HG03354 (cell line): ENCODE measurements around the gene MEIS2.

Experiments
- ATAC-seq: cut with Tn5 transposase; IDR thresholded peaks from one replicate; pipeline ENCODE4 v1.9.1; 2021; ENCODE audit warnings: mild to moderate bottlenecking; ENCODE audit not compliant: unreplicated experiment, poor library complexity, severe bottlenecking

The MEIS2 gene

DNA sequence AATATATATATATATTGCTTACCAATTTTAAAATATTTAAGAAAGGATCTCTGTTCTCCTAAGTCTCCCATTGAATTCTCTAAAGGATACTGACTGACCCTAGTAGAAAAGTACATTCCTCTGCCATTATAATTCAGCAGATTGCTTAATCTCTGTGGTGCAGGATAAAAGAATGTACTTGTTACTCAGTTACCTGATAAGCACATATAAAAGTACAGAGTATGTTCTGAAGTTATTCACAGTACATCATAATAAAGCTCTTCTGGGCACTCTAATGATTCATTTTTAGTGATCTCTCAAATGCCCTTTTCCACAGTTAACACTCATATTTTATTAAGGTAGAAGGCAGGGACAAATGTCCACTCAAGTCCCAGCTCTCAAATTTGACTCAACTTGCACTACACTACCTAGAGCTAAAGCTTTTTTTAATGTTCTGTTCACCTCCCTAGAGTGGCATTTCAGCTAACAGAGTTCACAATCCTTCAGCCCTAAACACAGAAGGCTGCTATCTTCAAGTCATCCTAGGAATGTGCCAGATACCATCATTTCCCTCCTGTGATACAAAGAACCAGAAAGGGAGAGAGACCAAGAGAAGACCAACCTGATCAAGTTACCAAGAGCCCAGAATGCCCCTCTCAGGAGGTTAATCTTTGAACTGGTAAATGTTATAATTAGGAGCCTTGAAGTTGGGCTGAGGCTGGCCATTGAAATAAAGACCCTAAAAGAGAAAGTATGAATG is 53.3 kb downstream of the MEIS2 start:
- no peak for ATAC-seq

DNA sequence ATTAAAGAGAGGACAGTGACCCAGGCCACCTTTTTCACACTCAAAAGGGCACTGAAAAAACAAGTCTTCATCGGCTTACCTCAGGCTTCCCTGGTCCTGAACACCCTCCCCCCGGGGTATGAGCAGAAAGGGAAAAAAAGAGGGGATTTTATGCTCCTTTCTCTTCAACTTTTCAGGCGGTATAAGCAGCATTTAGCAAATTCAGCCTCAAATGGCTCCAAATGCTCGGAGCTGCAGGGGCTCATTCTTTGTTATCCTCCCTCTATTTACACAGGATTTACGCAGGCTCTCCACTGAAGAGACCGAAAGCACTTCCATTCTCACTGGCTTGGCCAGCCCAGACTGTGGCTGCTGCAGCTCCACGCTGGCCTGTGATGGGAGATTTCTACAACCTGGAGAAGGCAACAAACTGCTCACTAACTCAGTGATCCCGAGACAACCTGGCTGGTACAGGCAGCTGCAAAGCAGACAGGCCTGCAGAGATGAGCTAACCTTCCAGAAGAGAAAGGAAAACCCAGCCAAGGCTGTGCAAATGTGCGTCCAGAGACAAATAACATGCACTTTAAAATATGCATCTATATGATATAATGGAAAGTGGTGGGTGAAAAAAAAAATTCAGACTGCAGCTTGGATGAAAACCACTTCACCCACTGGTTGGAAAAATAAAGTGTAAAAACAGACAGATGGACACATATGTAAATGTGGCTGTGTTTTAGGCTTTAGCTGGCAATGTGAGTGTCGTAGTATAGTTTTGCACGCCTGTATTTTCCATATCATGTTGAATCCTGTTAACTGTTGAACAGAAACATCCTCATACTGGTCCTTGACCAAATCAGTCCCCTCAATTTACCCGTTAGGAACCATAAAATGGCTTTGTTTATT is 54.2 kb downstream of the MEIS2 start:
- no peak for ATAC-seq

DNA sequence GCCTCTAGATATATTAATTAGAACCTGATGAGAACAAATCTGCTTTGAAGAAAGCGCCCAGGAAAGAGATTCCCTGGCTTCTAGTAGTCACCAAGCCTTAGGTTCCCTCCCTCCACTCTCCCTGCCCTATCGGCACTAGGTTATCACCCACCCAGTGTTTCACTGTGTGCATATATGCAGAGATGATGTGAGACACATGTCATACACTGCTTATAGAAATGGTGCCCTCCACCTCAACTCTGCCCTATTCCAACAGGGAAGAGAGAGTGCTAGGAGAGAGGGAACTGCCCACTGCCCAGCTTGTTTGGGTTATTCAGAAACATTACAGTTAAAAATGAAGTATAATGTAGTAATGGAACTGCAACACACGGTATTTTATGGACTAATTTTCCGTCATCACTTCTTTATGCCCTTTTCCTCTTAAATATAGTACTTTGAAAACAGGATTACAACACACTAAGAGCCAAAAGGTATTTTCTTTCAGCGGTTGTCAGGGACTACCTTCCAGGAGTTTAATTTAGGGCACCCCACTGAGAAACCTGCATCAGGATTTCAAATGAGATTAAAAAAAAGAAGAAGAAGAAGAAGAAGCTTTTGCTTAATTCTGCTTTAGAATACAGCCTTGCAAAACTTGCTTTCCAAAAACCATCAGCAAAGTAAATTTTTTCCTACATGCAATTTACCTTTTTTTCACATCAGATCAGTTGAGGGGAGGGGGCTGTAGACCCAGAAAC is 55.3 kb downstream of the MEIS2 start:
- ATAC-seq: no peak

DNA sequence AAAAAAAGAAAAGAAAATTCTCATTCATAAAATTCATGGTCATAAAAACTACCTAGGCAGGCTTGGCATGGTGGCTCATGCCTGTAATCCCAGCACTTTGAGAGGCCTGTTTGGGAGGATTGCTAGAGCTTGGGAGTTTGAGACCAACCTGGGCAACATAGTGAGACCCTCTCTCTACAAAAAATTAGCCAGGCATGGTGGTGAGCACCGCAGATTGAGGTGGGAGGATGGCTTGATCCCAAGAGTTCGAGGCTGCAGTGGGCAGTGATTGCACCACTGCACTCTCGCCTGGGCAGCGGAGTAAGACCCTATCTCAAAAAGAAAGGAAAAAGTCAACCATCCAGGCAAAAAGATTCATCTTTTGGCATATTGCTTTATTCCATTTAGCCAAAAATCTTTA is 58.5 kb downstream of the MEIS2 start:
- no peak for ATAC-seq

DNA sequence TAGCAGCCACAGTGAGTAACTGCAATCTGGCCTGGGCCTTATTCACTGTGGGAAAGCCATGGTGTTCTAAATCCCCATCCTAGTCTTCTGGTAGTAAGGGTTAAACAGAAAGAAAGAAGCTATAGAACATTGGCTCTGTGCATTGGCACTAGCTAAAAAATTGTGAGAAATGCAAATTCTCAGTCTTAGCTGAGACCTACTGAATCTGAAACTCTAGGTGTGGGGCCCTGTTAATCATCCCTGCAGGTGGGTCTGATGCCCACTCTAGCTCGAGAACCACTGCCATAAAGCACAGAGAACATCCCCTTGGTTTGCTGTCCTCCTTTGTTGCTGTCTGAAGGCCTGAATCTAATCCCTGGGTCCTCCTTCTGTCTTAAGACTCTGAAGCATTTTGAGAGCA is 59.3 kb downstream of the MEIS2 start:
- no peak for ATAC-seq

DNA sequence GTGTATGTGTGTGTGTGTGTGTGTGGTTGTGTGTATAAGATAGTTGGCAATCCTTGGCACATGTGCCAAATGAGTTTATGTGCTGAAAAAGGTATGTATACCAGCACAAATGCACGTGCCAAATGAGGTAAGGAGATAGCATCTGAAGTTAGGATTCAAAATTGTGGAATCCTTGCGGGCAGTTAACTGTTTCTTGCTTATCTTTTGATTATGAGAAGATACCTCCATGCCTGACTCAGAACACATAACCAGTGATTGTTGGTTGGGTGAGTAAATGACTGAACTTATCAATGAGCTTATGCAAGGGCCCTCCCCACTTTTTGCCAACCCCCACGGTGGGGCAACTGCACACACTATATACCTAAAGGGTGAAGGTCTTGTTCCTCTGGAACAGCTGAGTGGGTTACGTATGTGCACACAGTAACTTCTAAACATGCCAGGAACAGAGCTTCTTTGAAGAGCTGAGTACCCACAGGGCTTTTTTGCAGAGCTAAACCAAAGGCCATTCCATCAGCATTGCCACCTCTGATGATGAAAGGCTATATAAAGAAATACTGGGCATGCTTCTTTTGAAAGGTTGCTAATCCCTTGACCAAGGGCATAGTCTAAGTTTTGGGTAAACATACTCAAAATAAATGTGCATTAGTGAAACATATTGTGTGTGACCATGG is 60.1 kb downstream of the MEIS2 start:
- no peak for ATAC-seq

DNA sequence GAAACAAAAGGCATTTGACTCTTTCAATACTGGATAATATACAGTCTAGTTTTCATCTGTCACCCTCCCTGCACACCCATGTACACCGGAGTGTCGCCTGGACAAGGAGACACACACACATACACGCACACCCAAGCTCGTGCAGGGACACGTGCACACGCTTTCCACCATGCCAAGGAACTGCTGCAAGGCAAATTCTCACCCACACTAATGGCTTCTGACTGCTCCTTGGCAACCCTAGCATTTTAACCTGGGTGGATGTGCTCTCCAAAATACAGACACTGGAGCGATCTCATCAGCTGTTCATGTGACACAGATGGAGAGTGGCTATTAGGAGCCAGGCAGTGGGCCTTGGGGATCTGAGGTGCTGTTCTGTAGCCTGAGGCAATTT is 61.6 kb downstream of the MEIS2 start:
- no peak for ATAC-seq

DNA sequence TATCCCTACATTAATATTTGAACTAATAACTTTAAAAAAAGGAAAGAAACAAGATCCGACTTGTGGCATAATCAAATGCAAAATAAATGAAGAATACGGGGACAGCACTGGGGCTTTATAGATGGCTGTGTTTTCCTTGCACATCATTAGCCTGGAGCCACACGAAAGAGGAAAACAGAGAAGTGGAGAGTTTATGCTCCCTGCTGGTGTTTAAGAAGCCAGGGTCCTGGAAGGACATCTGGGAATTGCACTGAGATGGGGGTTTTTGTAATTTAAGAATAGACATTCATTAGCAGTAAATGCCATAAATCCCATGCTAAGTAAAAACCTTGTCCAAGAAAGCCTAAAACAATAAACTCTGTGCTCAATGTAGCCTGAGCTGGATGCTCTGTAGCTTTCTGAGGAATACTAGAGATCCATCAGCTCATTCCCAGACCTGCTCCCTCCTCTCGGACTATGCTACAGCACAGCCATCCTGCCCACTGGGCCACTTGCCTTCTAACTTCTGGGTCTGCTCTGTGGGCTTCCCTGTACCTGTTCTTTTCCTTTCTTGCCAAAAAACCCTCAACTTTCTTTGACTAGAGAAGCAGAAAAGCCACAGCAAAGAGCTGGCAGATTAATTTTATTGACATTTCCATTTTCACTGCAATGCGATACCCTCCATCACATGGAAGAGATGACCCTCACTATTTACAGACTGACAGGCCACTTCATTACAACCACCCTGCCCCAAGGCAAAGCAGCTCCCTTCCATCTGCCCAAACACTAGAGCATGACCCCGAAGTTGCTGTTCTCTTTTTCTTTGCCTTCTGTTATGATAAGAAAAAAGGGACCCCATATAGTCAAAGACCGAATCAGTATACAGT is 62.3 kb downstream of the MEIS2 start:
- ATAC-seq: no peak

DNA sequence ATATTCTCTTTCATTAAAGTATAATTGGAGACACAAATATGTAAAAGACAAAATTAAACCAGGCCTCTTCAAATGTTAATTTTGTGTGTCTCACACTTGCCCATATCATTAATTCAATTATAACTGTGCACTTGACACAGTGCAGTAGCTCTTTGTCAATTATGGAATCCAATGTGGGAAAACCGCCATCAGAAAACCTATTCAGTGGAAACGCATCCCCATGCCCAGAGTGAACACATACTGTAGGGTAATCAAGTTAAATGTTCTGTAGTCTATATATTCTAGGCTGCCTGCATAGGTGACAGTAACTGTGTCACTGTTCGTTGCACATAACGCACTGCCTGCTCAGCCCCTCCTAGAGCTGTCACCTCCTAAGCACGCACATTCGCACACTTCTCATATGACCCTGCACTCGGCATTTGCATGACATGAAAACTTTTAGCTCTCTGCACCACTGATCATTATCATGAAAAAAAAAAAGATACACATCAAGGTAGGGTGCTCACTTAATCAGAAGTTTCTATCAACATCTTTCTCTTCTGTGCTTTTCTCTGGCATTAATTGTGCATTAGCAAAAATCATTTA is 63.2 kb downstream of the MEIS2 start:
- no peak for ATAC-seq

DNA sequence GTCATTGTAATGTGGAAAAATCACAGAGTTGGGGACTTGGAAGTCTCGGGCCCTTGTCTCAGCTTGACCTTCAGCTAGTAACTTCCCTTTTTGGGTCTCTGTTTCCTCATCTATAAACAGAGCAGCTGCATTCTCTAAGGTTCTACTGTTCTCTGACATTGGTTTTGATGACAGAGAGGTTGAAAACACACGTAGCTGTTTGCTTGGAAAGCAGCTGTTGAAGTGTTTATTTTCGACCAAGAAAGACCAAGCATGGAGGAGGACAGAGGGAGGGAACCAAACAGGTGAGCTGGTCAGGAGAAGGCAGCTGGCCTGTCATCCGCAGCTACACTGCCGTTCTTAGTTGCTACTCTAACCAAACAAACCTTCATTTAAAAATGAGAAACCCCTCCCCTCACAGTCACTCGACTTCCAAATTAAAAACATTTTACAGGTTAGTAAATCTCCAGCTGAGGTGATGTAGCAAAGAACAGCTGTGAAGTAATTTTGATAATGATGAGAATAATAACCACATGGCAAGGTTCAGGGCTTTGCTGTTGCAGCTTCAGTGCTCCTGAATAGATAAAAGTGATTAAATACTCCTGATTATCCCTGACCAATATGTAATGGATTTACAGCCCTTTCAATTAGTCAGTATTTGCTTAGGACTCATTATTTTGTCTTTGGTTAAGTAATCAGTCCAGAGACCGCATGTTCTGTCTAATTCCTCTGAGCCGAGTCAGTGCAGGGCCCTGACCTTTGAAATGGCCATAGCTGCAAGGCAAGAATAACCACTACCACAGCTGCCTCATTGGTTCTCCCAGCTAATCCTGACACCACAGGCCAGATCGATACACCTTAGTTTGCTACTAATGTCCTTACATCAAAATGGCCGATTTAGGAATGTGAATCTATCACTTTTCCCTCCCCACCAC is 65.3 kb downstream of the MEIS2 start:
- ATAC-seq: no peak

DNA sequence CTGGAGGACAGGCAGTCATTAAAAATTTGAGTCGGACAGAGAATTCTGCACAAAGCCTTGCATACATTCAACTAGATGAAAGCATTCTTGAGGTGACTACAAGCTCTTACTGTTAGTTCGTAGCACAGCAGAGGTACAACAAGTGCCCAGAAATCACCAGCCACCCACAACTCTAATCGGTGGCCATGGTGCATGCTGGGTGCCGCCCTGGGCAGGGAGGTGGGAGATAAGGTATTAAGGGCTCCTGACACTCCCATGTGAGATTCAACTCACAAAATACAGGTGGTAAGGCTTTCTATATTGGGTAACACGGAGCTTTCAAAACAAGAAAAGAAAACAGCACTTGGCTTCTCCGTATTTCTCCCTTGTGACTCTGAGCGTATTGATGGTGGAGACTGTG is 66.0 kb downstream of the MEIS2 start:
- ATAC-seq: no peak

DNA sequence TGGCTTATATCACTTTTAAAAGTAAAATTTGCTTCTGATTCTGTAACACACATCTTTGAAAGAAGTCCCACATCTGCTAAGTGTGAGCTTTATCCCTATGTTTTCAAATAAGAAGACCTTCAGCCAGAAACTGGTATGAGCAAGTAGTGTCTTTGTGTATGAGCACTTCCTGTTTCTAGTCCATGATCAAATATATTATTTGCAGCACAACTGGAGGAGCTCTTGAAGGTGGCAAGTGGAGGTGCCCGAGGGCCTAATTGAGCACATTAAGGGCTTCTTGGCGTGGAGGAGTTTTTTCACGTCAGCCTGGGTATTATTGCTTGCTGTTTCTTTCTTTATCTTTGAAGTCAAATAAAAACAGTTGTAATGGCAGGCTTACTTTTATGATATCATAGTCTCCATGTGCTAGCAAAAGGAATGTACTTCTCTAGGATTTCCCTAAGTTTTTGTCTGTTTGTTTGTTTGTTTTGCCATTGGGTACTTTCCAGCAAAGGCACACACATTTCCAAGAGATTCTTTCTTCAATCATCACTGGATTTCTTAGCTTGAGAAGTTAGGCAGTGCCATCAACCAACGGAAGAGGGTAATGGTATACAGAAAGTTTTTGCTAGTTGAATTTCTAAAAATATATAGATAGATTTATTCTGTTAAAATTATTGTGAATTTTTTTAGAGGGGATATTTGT is 68.1 kb downstream of the MEIS2 start:
- ATAC-seq: no peak

DNA sequence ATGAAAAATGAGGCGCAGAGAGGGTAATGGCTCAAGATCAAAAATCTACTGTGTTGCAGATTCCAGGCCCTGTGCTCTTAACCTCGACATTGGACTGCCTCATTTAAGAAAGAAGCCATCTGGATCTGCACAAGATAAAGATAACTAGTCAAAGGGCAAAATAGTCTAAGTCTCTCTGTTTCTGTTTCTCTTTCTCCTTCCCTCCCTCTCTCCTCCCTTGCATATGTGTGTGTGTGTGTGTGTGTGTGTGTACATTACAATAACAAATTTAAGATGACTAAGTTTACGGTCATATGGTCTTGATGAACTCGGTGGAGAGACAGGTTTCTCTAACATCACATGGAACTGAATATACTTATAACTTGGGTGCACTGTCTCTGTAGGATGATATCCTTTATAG is 69.2 kb downstream of the MEIS2 start:
- ATAC-seq: no peak

DNA sequence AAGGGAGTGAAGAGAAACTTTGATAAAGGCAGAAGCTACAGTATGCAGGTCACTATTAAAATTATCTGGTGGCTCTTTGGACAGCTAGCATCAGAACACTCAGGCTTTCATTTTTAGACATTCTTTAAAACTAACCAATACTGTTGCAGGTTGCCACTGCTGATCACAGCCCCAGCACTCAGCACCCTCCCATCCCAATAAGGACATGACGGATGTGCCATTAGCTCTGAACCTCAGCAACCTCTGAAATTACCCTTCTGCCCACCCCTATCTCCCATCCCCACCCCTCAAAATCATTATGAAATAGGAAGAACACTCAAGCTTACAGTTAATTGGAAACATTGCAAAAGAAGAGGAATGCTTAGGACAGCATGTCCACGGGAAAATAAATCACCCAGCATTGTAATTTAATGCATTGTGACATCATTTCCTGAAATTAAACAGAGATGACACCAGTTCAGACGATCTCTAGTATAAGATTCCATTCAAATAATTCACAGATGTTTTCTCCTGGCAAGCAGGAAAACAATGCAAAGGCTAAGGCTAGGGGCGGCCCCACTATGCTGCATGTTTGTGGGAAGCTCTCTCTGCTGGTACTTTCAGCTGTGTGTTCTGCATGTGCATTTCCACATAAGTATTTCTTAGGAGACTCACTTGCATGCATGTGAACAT is 71.6 kb downstream of the MEIS2 start:
- no peak for ATAC-seq

DNA sequence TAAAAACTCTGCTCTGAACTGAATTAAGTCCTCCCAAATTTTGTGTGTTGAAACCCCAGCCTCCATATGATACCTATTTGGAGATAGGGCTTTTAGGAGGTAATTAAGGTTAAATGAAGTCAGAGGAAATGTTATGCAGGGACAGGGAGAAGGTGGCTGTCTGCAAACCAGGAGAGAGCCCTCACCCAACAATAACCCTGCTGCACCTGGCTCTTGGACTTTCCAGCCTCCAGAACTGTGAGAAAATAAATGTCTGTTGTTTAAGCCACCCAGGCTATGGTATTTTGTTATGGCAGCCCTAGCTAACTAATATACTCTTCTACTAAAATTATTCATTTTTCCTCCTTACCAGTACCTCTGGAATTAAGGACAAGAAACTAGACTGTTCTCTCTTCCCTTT is 79.5 kb downstream of the MEIS2 start:
- no peak for ATAC-seq

DNA sequence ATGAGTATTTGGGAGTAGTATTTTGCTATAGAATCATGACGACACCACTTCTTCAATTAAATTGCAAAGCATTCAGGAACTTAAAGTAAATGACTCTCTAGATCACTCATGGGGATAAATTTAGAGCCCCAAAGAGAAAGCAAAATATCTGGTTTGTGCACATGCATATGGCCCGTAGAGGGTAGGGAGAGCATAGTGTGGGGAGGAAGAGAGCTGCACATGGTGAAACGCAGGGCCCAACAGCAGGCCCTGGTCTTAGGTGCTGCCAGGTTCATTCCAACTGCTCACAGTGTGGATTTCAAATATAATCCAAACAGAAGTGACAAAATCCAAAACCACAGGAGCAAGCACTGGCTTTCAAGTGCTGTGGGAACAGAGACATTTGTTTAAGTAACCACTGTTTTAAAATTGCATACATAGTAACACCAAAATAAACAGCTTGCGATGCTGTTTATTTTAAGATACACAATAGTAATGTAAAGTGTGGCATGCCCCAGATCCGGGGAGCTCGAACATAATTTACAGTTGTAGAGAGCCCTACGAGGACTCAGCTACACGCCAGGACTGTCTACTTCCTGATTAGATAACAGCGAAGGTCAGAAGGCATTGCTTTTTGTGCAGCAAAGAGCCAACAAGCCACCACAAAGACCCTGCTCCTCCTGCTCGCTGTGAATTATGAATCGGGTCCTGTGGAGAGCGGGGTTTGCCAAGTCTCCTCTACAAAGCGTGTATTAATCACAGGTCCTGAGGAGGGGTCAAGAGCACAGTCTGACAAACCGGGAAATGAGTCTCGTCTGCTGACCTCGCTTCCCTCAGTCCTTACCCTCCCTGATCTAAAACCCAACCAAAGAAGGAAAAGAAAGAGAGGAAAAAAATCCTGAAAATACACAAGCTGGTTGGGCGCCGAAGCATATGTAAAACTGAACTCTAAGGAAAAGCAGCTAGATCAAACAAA is 80.6 kb downstream of the MEIS2 start:
- ATAC-seq: no peak
